AG09319 (cell line): ENCODE results near the gene MKKS.

Source experiments
- DNase-seq: peaks from one replicate; pipeline ENCODE4 v3.0.0-alpha.2; 2010; ENCODE audit warnings: low read depth; ENCODE audit errors: extremely low read depth
- TF ChIP-seq, protein P1 (sequence below): IDR thresholded peaks from 2 replicates; pipeline ENCODE4 v1.5.1; 2011; ENCODE audit warnings: low read depth, mild to moderate bottlenecking, inconsistent platforms, low read length, moderate library complexity

The MKKS gene

DNA sequence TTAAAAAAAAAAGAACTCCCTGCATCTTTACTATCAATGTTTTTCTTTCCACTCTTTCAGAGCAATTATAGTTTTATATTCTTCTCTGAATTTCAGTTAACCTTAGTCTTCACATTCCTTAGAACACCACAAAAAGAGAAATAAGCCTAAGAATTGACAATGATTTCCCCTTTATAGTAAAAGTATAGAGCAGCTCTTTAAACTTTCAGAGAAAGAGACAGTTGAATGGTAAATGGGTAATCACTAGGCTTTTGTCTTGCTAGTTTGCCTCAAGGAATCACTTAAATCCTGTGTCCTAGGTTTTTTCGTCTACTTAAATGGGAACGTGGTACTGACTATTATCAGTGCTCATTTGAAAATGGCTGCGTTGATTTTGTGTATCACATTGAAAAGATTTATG is 32.8 kb upstream of the MKKS start:
- DNase-seq = no peak
- TF ChIP-seq, protein P1, sequence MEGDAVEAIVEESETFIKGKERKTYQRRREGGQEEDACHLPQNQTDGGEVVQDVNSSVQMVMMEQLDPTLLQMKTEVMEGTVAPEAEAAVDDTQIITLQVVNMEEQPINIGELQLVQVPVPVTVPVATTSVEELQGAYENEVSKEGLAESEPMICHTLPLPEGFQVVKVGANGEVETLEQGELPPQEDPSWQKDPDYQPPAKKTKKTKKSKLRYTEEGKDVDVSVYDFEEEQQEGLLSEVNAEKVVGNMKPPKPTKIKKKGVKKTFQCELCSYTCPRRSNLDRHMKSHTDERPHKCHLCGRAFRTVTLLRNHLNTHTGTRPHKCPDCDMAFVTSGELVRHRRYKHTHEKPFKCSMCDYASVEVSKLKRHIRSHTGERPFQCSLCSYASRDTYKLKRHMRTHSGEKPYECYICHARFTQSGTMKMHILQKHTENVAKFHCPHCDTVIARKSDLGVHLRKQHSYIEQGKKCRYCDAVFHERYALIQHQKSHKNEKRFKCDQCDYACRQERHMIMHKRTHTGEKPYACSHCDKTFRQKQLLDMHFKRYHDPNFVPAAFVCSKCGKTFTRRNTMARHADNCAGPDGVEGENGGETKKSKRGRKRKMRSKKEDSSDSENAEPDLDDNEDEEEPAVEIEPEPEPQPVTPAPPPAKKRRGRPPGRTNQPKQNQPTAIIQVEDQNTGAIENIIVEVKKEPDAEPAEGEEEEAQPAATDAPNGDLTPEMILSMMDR = no peak

GRCh38 chr20:10466325-10466724 is 32.3 kb upstream of the MKKS start:
- DNase-seq = no peak
- TF ChIP-seq, protein P1 = no peak

DNA sequence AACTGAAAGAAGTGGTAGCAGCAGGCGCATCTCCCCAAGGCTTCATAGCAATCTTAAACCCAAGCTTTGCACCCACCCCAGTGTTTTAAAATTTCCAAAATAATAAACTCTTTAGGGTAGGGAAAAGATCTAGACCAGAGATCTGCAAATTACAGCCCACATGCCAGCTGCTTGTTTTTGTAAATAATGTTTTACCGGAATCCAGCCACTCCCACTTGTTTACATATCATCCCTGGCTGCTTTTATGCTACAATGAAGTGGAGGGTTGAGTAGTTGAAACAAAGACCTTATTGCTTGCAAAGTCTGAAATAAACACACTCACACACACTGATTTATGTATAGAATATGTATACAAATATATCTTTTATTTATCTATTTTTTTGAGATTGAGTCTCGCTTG is 31.1 kb upstream of the MKKS start:
- TF ChIP-seq, protein P1 = no peak
- DNase-seq = no peak

DNA sequence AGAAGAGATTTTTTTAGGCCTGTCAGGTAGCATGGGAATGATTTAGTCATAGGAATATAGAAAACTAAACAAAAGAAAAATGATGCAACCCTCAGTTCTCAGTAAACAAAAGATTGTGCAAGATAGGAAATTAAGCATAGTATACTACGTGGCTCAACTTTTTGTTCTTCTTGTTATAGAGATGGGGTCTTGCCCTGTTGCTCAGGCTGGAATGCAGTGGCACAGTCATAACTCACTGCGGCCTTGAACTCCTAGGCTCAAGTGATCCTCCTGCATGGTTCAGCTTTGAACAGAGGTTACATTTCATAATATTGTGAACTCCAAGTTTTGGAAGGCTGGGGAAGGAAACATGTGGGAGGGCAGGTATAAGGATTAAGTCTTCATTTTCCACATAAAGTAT is 29.6 kb upstream of the MKKS start:
- no peak for DNase-seq
- TF ChIP-seq, protein P1 = no peak

- TF ChIP-seq, protein P1 = no peak
- no peak for DNase-seq
These were observed 28.5 kb upstream of the MKKS start for GRCh38 chr20:10462516-10462915.

DNA sequence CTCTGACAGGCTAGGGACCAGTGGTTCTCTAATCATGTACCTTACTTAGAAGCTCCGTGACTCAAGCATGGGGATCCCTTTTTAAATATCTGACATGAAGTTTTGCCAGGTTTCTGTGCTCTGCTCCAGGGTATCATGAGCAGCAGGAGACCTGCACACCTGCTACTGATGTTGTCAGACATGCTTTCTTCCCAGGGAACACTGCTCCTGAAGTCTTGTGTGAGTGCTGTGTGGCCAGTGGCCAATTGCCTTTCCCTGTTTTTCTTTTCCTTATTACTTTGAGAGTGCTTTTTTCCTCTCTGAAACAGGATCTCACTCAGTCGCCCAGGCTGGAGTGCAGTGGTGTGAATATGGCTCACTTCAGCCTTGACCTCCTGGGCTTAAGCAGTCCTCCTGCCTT is 27.5 kb upstream of the MKKS start:
- DNase-seq = no peak
- TF ChIP-seq, protein P1 = no peak

GRCh38 chr20:10454151-10454750 is 20.2 kb upstream of the MKKS start:
- no peak for DNase-seq
- TF ChIP-seq, protein P1 = no peak
